Measurements from ENCODE around the gene KCTD6.

Gene KCTD6

DNA sequence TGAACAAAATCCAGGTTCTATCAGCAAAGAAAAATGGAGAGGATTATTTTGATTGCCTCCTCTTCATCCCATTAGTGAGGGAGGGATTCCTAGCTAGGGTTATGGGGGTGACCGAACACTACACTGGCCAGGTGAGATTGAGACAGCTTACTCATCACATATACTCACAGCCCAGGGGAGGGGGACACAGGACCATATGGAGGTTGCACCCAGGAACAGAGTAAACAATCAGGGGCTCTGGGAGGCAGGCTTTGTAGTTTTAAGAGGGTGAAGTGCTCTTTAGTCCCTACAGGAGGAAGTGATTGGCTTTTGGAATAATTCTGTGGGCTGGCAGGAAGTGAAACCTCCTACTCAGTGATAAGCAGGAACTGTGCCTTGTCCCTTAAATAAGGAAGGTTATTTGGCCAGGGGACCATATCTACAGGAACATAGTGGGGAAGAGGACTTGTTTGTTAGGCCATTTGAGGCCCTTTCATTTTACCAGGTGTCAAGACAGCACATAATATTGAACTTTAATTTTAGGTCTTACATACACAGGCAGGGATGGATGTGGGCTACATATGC, 17.5 kb upstream of the KCTD6 start:
- TF ChIP-seq, protein P1, sequence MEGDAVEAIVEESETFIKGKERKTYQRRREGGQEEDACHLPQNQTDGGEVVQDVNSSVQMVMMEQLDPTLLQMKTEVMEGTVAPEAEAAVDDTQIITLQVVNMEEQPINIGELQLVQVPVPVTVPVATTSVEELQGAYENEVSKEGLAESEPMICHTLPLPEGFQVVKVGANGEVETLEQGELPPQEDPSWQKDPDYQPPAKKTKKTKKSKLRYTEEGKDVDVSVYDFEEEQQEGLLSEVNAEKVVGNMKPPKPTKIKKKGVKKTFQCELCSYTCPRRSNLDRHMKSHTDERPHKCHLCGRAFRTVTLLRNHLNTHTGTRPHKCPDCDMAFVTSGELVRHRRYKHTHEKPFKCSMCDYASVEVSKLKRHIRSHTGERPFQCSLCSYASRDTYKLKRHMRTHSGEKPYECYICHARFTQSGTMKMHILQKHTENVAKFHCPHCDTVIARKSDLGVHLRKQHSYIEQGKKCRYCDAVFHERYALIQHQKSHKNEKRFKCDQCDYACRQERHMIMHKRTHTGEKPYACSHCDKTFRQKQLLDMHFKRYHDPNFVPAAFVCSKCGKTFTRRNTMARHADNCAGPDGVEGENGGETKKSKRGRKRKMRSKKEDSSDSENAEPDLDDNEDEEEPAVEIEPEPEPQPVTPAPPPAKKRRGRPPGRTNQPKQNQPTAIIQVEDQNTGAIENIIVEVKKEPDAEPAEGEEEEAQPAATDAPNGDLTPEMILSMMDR (IDR thresholded peaks at IDR 0.05; ENCODE audit: low read depth, low read length) = no peak
- no peak for DNase-seq (ENCODE audit: low read depth, low spot score)
- no peak overlapping the region for H3K4me3 ChIP-seq (ENCODE audit: low read depth, low read length)
- in situ Hi-C loops (cut with HindIII; ENCODE audit: low sequenced_read_pairs) = no loop called here

- in situ Hi-C loops (cut with HindIII; ENCODE audit: low sequenced_read_pairs) = no loop called here
Measured at GRCh38 chr3:58474967-58475578, 16.8 kb upstream of the KCTD6 start.

DNA sequence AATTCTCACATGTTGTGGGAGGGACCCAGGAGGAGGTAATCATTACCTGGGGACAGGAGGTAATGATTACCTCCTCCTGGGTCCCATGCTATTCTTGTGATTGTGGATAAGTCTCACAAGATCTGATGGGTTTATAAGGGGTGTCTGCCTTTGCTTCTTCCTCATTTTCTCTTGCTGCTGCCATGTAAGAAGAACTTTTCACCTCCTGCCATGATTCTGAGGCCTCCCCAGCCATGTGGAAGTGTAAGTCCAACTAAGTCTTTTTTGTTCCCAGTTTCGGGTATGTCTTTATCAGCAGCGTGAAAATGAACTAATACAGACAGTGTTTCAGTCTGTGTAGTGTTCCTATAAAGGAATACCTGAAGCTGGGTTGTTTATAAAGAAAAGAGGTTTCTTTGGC, 13.1 kb upstream of the KCTD6 start:
- TF ChIP-seq, protein P1 (IDR thresholded peaks at IDR 0.05; ENCODE audit: low read depth, low read length) = no peak
- no peak overlapping the region for H3K4me3 ChIP-seq (ENCODE audit: low read depth, low read length)
- no peak for DNase-seq (ENCODE audit: low read depth, low spot score)
- in situ Hi-C loops (cut with HindIII; ENCODE audit: low sequenced_read_pairs) = no loop called here

More at GRCh38 chr3:58474967-58475578, 16.8 kb upstream of the KCTD6 start:
- no peak for DNase-seq (ENCODE audit: low read depth, low spot score)
- TF ChIP-seq, protein P1 (IDR thresholded peaks at IDR 0.05; ENCODE audit: low read depth, low read length) = no peak
- H3K4me3 ChIP-seq (ENCODE audit: low read depth, low read length) = no peak overlapping the region

DNA sequence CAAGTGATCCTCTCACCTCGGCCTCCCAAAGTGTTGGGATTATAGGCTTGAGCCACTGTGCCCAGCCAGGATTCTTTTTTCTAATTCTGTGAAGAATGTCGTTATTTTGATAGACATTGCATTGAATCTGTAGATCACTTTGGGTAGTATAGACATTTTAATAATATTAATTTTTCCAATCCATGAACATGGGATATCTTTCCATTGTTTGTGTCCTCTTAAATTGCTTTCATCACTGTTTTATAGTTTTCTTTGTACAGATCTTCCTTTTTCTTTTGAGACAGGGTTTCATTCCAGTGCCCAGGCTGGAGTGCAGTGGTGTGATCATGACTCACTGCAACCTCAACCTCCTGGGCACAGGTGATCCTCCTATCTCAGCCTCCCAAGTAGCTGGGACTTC, 11.6 kb upstream of the KCTD6 start:
- in situ Hi-C loops (cut with HindIII; ENCODE audit: low sequenced_read_pairs) = no loop called here
- TF ChIP-seq, protein P1 (IDR thresholded peaks at IDR 0.05; ENCODE audit: low read depth, low read length) = no peak

GRCh38 chr3:58482917-58483636, 8.8 kb upstream of the KCTD6 start:
- H3K4me3 ChIP-seq (ENCODE audit: low read depth, low read length) = no peak overlapping the region
- TF ChIP-seq, protein P1 (IDR thresholded peaks at IDR 0.05; ENCODE audit: low read depth, low read length) = no peak
- in situ Hi-C loops (cut with HindIII; ENCODE audit: low sequenced_read_pairs) = no loop called here
- DNase-seq (ENCODE audit: low read depth, low spot score) = no peak

More for the DNA sequence above, 11.6 kb upstream of the KCTD6 start:
- no peak overlapping the region for H3K4me3 ChIP-seq (ENCODE audit: low read depth, low read length)
- DNase-seq (ENCODE audit: low read depth, low spot score) = no peak

DNA sequence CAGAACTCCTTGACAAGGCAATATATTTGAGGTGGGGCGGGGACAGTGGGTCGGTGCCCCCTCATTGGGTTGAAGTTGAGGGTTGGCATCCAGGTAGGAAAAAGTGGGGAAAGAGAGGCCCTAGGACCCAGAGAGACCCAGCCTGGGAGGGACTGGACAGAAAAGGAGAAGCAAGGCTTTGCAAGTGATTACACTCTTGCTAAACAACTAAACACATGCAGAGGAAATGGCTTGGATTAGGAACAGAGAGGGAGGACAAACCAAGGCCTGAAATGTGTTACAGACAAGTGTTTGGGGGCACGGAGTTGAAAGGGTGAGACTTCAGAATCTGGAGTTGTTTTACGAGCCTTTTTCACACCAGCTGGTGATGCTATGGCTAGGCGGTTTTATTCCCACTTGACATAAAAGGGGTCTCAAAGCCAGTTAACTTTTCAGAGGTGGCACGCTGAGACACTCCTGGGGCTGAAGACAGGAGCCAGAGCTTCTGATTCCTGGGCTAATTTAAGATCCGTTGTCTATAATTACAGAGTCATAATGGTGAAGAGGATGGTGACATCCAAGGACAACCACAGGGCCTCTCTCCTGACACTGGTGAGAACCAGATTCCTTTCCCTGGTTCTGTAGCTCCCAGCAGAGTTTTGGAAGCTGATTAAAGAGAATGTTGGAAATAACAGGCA, 7.7 kb upstream of the KCTD6 start:
- in situ Hi-C loops (cut with HindIII; ENCODE audit: low sequenced_read_pairs) = no loop called here
- H3K4me3 ChIP-seq (ENCODE audit: low read depth, low read length) = no peak overlapping the region
- TF ChIP-seq, protein P1 (IDR thresholded peaks at IDR 0.05; ENCODE audit: low read depth, low read length) = no peak
- DNase-seq (ENCODE audit: low read depth, low spot score) = no peak

All from astrocyte of the spinal cord (primary cell).